WERI-Rb-1 (cell line): ENCODE measurements around the gene MYO1F.
"Not testable (repeated sequence)": the region's sequence is repeated elsewhere in the genome, so short reads cannot be mapped to it uniquely, and the experiment has no call there.

Experiments
- DNase-seq: peaks from one replicate; pipeline ENCODE4 v3.0.0-alpha.2; 2020
- H3K27ac ChIP-seq: fragments of 250-450 bp; sonication (Bioruptor Pico); 2 replicates; pipeline ENCODE4 v1.5.1; 2020; ENCODE audit warnings: mild to moderate bottlenecking, moderate library complexity
- H3K27me3 ChIP-seq: fragments of 250-450 bp; sonication (Bioruptor Pico); 2 replicates; pipeline ENCODE4 v1.5.1; 2021; ENCODE audit warnings: mild to moderate bottlenecking, low read depth, moderate library complexity; ENCODE audit not compliant: insufficient read depth, severe bottlenecking
- H3K36me3 ChIP-seq: fragments of 250-450 bp; sonication (Bioruptor Pico); 2 replicates; pipeline ENCODE4 v1.5.1; 2020; ENCODE audit warnings: mild to moderate bottlenecking, moderate library complexity
- H3K4me3 ChIP-seq: 2 replicates; pipeline ENCODE4 v1.5.1; 2011; ENCODE audit warnings: low read depth, mild to moderate bottlenecking, control low read depth, low read length
- H3K9me3 ChIP-seq: fragments of 250-450 bp; sonication (Bioruptor Pico); 2 replicates; pipeline ENCODE4 v1.5.1; 2021; ENCODE audit warnings: mild to moderate bottlenecking, moderate library complexity; ENCODE audit not compliant: severe bottlenecking
- TF ChIP-seq, protein P1 (sequence below): IDR thresholded peaks from 2 replicates; pipeline ENCODE4 v1.5.1; 2011; ENCODE audit warnings: low read depth, mild to moderate bottlenecking, control low read depth, inconsistent platforms, low read length

Gene MYO1F

GRCh38 chr19:8557642-8558238, 19.5 kb downstream of the MYO1F start:
- Histone ChIP-seq H3K27me3 (no peaks in the 10 kb centered on the region), H3K4me3 (no peak overlapping the region), H3K36me3 (no peaks in the 10 kb centered on the region), H3K27ac (no peak overlapping the region), H3K9me3 (peaks cover 3% of the 10 kb centered on the region)
- no peak for DNase-seq
- TF ChIP-seq, protein P1, sequence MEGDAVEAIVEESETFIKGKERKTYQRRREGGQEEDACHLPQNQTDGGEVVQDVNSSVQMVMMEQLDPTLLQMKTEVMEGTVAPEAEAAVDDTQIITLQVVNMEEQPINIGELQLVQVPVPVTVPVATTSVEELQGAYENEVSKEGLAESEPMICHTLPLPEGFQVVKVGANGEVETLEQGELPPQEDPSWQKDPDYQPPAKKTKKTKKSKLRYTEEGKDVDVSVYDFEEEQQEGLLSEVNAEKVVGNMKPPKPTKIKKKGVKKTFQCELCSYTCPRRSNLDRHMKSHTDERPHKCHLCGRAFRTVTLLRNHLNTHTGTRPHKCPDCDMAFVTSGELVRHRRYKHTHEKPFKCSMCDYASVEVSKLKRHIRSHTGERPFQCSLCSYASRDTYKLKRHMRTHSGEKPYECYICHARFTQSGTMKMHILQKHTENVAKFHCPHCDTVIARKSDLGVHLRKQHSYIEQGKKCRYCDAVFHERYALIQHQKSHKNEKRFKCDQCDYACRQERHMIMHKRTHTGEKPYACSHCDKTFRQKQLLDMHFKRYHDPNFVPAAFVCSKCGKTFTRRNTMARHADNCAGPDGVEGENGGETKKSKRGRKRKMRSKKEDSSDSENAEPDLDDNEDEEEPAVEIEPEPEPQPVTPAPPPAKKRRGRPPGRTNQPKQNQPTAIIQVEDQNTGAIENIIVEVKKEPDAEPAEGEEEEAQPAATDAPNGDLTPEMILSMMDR, result no peak

- H3K27me3 ChIP-seq, H3K9me3 ChIP-seq, H3K36me3 ChIP-seq, H3K4me3 ChIP-seq, H3K27ac ChIP-seq, DNase-seq: not testable (repeated sequence)
Measured at GRCh38 chr19:8553729-8554128, 23.5 kb downstream of the MYO1F start.

DNA sequence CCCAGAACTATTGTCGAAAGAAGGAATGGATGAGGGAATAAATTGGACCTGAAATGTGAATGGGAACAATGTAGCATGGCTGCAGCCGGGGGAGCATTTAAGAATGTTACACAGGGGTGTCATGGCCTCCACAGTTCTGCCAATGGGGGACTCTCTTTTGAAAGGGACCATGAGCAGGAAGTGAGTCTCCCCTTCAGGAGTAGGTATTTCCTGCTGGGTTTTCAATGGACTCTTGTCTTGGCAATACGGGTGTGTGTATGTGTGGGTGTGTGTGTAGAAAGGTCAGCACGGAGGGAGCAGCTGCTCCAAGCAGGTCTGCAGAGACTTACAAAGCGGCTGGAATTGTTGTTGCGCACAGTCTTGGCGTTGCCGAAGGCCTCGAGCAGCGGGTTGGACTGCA, 24.4 kb downstream of the MYO1F start:
- no peaks in the 10 kb centered on the region for H3K36me3 ChIP-seq
- peak; percentile 31 for DNase-seq
- H3K9me3 ChIP-seq, result peaks cover 3% of the 10 kb centered on the region
- TF ChIP-seq, protein P1, result no peak
- no peaks in the 10 kb centered on the region for H3K27me3 ChIP-seq
- H3K27ac ChIP-seq, result no peak overlapping the region
- H3K4me3 ChIP-seq, result no peak overlapping the region

DNA sequence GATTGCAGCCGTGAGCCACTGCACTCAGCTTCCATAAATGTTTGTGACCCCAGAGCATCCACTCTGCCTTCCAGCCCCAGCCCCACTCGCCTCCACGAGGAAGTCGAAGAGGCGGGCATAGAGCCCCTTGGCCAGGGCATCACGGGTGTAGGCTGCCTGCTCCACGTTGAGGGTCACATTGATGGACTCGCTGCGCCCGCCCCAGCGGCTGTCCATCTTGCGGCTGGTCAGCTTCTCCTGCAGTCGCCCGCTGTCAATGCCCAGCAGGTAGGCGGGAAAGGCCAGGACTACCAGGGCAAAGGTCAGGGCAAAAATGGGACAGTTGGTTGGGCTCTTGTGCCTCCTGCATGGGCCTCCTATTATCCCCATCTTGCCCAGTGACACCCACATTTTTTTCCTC, 27.2 kb downstream of the MYO1F start:
- Histone ChIP-seq H3K27me3 (no peaks in the 10 kb centered on the region), H3K27ac (no peak overlapping the region), H3K9me3 (peaks cover 3% of the 10 kb centered on the region), H3K36me3 (no peaks in the 10 kb centered on the region), H3K4me3 (no peak overlapping the region)
- TF ChIP-seq, protein P1, result no peak
- DNase-seq, result no peak

DNA sequence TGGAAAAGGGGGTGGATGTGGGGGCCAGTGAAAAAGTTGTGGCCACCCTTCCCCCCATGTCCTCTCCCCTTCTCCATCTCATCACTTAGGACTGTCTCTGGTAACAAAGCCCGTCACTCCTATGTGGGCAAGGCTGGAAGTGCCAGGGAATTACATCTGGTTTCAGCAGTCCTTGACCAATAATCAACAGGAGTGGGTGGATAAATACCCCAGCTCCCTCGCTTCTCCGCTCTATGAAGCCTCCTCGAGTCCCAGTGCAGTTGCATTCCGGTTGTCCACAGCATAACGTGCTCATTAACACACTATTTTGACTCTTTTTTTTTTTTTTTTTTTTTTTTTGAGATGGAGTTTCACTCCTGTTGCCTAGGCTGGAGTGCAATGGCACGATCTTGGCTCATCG, 31.5 kb downstream of the MYO1F start:
- Histone ChIP-seq H3K9me3 (no peaks in the 10 kb centered on the region), H3K36me3 (no peaks in the 10 kb centered on the region), H3K4me3 (no peak overlapping the region), H3K27me3 (no peaks in the 10 kb centered on the region), H3K27ac (no peak overlapping the region)
- TF ChIP-seq, protein P1, result no peak
- no peak for DNase-seq

GRCh38 chr19:8544168-8544567, 33.1 kb downstream of the MYO1F start:
- Histone ChIP-seq H3K36me3 (no peaks in the 10 kb centered on the region), H3K27ac (no peak overlapping the region), H3K27me3 (no peaks in the 10 kb centered on the region), H3K4me3 (no peak overlapping the region), H3K9me3 (no peaks in the 10 kb centered on the region)
- no peak for DNase-seq
- TF ChIP-seq, protein P1, result no peak
